IMR-90 (cell line): ENCODE measurements around the gene FLVCR2. TPM values are rescaled to one million over a fixed set of nuclear protein-coding genes. Genes with fewer than 3 reads are reported as not detected.

Experiments used
- ATAC-seq: fragments of 200-7000 bp; cut with Tn5 transposase; 2 replicates; pipeline ENCODE4 v1.9.1; 2020; ENCODE audit warnings: low read depth, mild to moderate bottlenecking, moderate library complexity
- BruUV-seq: library from RNA; stranded (reverse); fragments of 400-500 nt; replicated peaks from 2 replicates; lab custom pipeline; 2021; lab: Mats Ljungman, UMichigan
- CTCF ChIA-PET: fragments of 300-600 bp; formaldehyde crosslinking; extraction: SDS; loops from one replicate; lab custom pipeline; 2021; ENCODE audit warnings: antibody characterized with exemption; lab: Yijun Ruan, JAX
- POLR2A ChIA-PET: fragments of 300-600 bp; sonication (Branson Sonifier 250); formaldehyde crosslinking; loops from one replicate; lab custom pipeline; 2022; ENCODE audit warnings: antibody characterized with exemption; ENCODE audit not compliant: unreplicated experiment; lab: Charles Lee
- DNase-seq: peaks from one replicate; pipeline ENCODE4 v3.0.0; 2013
- H2AFZ ChIP-seq: replicated peaks from 2 replicates; pipeline ENCODE3; 2013; ENCODE audit warnings: low read length, mild to moderate bottlenecking; ENCODE audit not compliant: poor library complexity
- H2AK5ac ChIP-seq: 2 replicates; pipeline ENCODE4 v1.6.1; 2013; ENCODE audit warnings: low read depth, low read length, inconsistent platforms
- H2AK9ac ChIP-seq: replicated peaks from 2 replicates; pipeline ENCODE3; 2013; ENCODE audit warnings: mild to moderate bottlenecking, low read depth, low read length, moderate library complexity; ENCODE audit not compliant: poor library complexity
- H2BK120ac ChIP-seq: 2 replicates; pipeline ENCODE4 v1.6.1; 2013; ENCODE audit warnings: low read depth, low read length, inconsistent platforms
- H2BK15ac ChIP-seq: 3 replicates; pipeline ENCODE4 v1.6.1; 2013; ENCODE audit warnings: low read depth, low read length, inconsistent platforms
- H2BK20ac ChIP-seq: 2 replicates; pipeline ENCODE4 v1.6.1; 2013; ENCODE audit warnings: low read depth, mild to moderate bottlenecking, inconsistent platforms, low read length, moderate library complexity
- H2BK5ac ChIP-seq: 2 replicates; pipeline ENCODE4 v1.6.1; 2013; ENCODE audit warnings: mild to moderate bottlenecking, low read depth, low read length, inconsistent platforms; ENCODE audit not compliant: poor library complexity, severe bottlenecking
- H3K14ac ChIP-seq: replicated peaks from 2 replicates; pipeline ENCODE4 v1.6.1; 2013; ENCODE audit warnings: low read depth, low read length, inconsistent platforms
- H3K18ac ChIP-seq: 2 replicates; pipeline ENCODE4 v1.6.1; 2013; ENCODE audit warnings: low read depth, low read length, control low read depth
- H3K23ac ChIP-seq: 2 replicates; pipeline ENCODE4 v1.6.1; 2013; ENCODE audit warnings: low read depth, low read length, inconsistent platforms
- H3K27ac ChIP-seq: 2 replicates; pipeline ENCODE4 v1.5.1; 2013; ENCODE audit warnings: mild to moderate bottlenecking, control low read depth, low read length; ENCODE audit not compliant: insufficient read depth
- H3K27me3 ChIP-seq: 2 replicates; pipeline ENCODE4 v1.6.1; 2013; ENCODE audit warnings: low read length; ENCODE audit not compliant: control insufficient read depth, insufficient read depth
- H3K36me3 ChIP-seq: 2 replicates; pipeline ENCODE4 v1.6.1; 2013; ENCODE audit warnings: low read length, mixed read lengths; ENCODE audit not compliant: control insufficient read depth, insufficient read depth
- H3K4ac ChIP-seq: 2 replicates; pipeline ENCODE4 v1.6.1; 2013; ENCODE audit warnings: low read depth, low read length, inconsistent platforms
- H3K4me1 ChIP-seq: 2 replicates; pipeline ENCODE4 v1.6.1; 2013; ENCODE audit warnings: low read length, mixed read lengths; ENCODE audit not compliant: control insufficient read depth, insufficient read depth
- H3K4me2 ChIP-seq: 2 replicates; pipeline ENCODE4 v1.6.1; 2013; ENCODE audit warnings: low read depth, mild to moderate bottlenecking, control low read depth, low read length, moderate library complexity
- H3K4me3 ChIP-seq: 2 replicates; pipeline ENCODE4 v1.5.1; 2013; ENCODE audit warnings: low read depth, mild to moderate bottlenecking, control low read depth, low read length, moderate library complexity; ENCODE audit not compliant: insufficient read depth
- H3K56ac ChIP-seq: 2 replicates; pipeline ENCODE4 v1.6.1; 2013; ENCODE audit warnings: low read length, inconsistent platforms; ENCODE audit not compliant: insufficient read depth; ENCODE audit errors: extremely low read depth
- H3K79me1 ChIP-seq, 2 experiments: 2 replicates each; pipeline ENCODE4 v1.6.1; 2013; ENCODE audit warnings: low read length in 2 of 2, inconsistent platforms in 1 of 2, low read depth in 1 of 2
- H3K9ac ChIP-seq: 2 replicates; pipeline ENCODE4 v1.6.1; 2013; ENCODE audit warnings: low read depth, low read length, control low read depth
- H3K9me1 ChIP-seq: 2 replicates; pipeline ENCODE4 v1.6.1; 2013; ENCODE audit warnings: low read length, inconsistent platforms; ENCODE audit not compliant: insufficient read depth
- H3K9me3 ChIP-seq: 2 replicates; pipeline ENCODE4 v1.6.1; 2013; ENCODE audit warnings: low read length; ENCODE audit not compliant: control insufficient read depth, insufficient read depth
- H4K20me1 ChIP-seq: 2 replicates; pipeline ENCODE4 v1.6.1; 2013; ENCODE audit warnings: low read length, inconsistent platforms; ENCODE audit not compliant: insufficient read depth
- H4K5ac ChIP-seq: 2 replicates; pipeline ENCODE4 v1.6.1; 2013; ENCODE audit warnings: mild to moderate bottlenecking, low read depth, low read length, control low read depth
- H4K8ac ChIP-seq, 2 experiments: 2 replicates each; pipeline ENCODE4 v1.6.1; 2013; ENCODE audit warnings: low read depth in 2 of 2, low read length in 2 of 2, control low read depth in 1 of 2, inconsistent platforms in 1 of 2
- H4K91ac ChIP-seq: 2 replicates; pipeline ENCODE4 v1.6.1; 2013; ENCODE audit warnings: low read depth, low read length, inconsistent platforms; ENCODE audit not compliant: insufficient read depth
- ELK1 ChIP-seq: fragments of 150-350 bp; IDR thresholded peaks from 2 replicates; pipeline ENCODE4 v1.6.1; 2016; ENCODE audit warnings: low read depth, mild to moderate bottlenecking, low read length, moderate library complexity, borderline replicate concordance
- FOS ChIP-seq: fragments of 150-350 bp; IDR thresholded peaks from 2 replicates; pipeline ENCODE4 v1.6.1; 2016; ENCODE audit warnings: low read depth, low read length
- POLR2A ChIP-seq: IDR thresholded peaks from 2 replicates; pipeline ENCODE4 v1.6.1; 2012; ENCODE audit warnings: mild to moderate bottlenecking, low read depth, low read length
- RCOR1 ChIP-seq: IDR thresholded peaks from 2 replicates; pipeline ENCODE4 v1.6.1; 2012; ENCODE audit warnings: mild to moderate bottlenecking, low read length, improper control_type of control experiment; ENCODE audit not compliant: insufficient replicate concordance
- USF2 ChIP-seq: fragments of 150-350 bp; IDR thresholded peaks from 2 replicates; pipeline ENCODE4 v1.6.1; 2017; ENCODE audit warnings: mild to moderate bottlenecking, antibody characterized with exemption, low read length, low read depth
- WGBS, 2 experiments: methylation state at CpG; one replicate each; pipeline versions ENCODE4 v1.1.5 to v1.1.7; 2013; ENCODE audit warnings: missing lambda C conversion rate in 2 of 2; ENCODE audit not compliant: insufficient read length in 1 of 2; ENCODE audit errors: extremely low coverage in 2 of 2; 5-methylcytosine and 5-hydroxymethylcytosine counted together
- dilution Hi-C: fragments of 300-500 bp; cut with HindIII; formaldehyde crosslinking; loops from one replicate; pipeline ENCODE4 v1.14.3; 2018; ENCODE audit warnings: low sequenced_read_pairs; ENCODE audit not compliant: unreplicated experiment
- in situ Hi-C: fragments of 300-500 bp; cut with MboI; formaldehyde crosslinking; loops from 3 replicates; pipeline ENCODE4 v1.14.3; 2019; ENCODE audit warnings: low sequenced_read_pairs, inconsistent platforms, mixed read lengths
- intact Hi-C: fragments of 100-400 bp; cut with micrococcal nuclease; formaldehyde crosslinking; loops from 2 replicates; pipeline ENCODE4 v1.10.0; 2022
- polyA plus RNA-seq, 3 experiments: library from polyadenylated mRNA; depleted of rRNA; stranded (reverse); fragments of >200 nt; gene quantifications; 2 replicates each; pipeline ENCODE4 v1.2.3, GENCODE V29; 2012; ENCODE audit warnings: low replicate concordance in 1 of 3
- total RNA-seq: library from RNA; depleted of rRNA; stranded (reverse); fragments of >200 nt; gene quantifications from 2 replicates; pipeline ENCODE4 v1.2.3, GENCODE V29; 2012
- TF ChIP-seq, protein P1 (sequence below): conservative IDR thresholded peaks from 2 replicates; pipeline ENCODE4 v1.5.1; 2012; ENCODE audit warnings: mild to moderate bottlenecking, low read depth, low read length, improper control_type of control experiment

Gene FLVCR2
- total and polyA plus RNA-seq, 2 of the 4 experiments (the other 2 are of a cell fraction): 0.94 to 1.4 TPM

DNA sequence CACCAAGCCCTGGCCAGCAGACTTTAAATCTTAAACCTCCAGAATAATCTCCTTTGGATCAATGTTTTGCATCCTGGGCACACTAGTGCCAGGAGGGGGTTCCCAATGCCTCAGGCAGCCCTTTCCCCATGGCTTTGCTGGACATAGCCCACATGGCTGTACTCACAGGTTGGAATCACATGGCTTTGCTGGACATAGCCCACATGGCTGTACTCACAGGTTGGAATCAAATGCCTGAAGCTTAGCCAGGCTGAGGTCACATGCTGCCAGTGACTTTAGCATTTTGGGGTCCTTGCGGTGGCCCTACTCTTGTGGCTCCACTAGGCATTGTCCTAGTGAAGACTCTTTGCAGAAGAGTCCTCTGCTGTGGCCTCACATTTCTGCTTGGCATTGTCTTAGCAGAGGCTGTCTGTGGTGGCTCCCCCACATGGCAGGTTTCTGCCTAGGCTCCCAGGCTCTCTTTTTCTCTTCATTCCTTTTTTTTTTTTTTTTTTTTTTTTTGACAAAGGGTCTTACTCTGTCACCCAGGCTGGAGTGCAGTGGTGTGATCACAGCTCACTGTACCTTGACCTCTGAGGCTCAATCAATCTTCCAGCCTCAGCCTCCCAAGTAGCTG is 13.0 kb downstream of the FLVCR2 start:
- H2BK5ac ChIP-seq: no peak overlapping the region
- ChIA-PET POLR2A (no interaction called here), CTCF (no interaction called here)
- no peak overlapping the region for H4K8ac ChIP-seq
- H2BK20ac ChIP-seq: no peak overlapping the region
- WGBS, 2 experiments: 100% methylated on average over 1 of the region's 1 CpG; no CpG with 5 or more reads in 1 of the 2 experiments
- ATAC-seq: no peak
- no peak overlapping the region for H3K9ac ChIP-seq
- H3K9me3 ChIP-seq: peaks cover 2% of the 10 kb centered on the region; the same call in 1 of the 2 replicates
- DNase-seq: no peak
- no peaks in the 10 kb centered on the region for H3K9me1 ChIP-seq
- no peak overlapping the region for H4K91ac ChIP-seq
- no peak overlapping the region for H2BK120ac ChIP-seq
- BruUV-seq: no TSS peak
- H3K4me2 ChIP-seq: no peak overlapping the region
- intact Hi-C loops: no loop called here
- no peak overlapping the region for H2BK15ac ChIP-seq
- no peak overlapping the region for H3K18ac ChIP-seq
- H4K5ac ChIP-seq: no peak overlapping the region
- H3K27ac ChIP-seq: no peak overlapping the region
- dilution Hi-C loops: no loop called here
- H2AK9ac ChIP-seq: no peak overlapping the region
- H2AFZ ChIP-seq: no peak overlapping the region
- no peaks in the 10 kb centered on the region for H3K36me3 ChIP-seq
- no peak overlapping the region for H3K56ac ChIP-seq
- no peaks in the 10 kb centered on the region for H3K4me1 ChIP-seq
- H3K4ac ChIP-seq: no peak overlapping the region
- no peak overlapping the region for H3K4me3 ChIP-seq
- no peak overlapping the region for H3K23ac ChIP-seq
- no peak for TF ChIP-seq ELK1
- no peak for TF ChIP-seq USF2
- TF ChIP-seq RCOR1: no peak
- TF ChIP-seq FOS: no peak
- TF ChIP-seq, protein P1, sequence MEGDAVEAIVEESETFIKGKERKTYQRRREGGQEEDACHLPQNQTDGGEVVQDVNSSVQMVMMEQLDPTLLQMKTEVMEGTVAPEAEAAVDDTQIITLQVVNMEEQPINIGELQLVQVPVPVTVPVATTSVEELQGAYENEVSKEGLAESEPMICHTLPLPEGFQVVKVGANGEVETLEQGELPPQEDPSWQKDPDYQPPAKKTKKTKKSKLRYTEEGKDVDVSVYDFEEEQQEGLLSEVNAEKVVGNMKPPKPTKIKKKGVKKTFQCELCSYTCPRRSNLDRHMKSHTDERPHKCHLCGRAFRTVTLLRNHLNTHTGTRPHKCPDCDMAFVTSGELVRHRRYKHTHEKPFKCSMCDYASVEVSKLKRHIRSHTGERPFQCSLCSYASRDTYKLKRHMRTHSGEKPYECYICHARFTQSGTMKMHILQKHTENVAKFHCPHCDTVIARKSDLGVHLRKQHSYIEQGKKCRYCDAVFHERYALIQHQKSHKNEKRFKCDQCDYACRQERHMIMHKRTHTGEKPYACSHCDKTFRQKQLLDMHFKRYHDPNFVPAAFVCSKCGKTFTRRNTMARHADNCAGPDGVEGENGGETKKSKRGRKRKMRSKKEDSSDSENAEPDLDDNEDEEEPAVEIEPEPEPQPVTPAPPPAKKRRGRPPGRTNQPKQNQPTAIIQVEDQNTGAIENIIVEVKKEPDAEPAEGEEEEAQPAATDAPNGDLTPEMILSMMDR: no peak
- no peak for TF ChIP-seq POLR2A
- no peaks in the 10 kb centered on the region for H3K79me1 ChIP-seq
- H3K14ac ChIP-seq: no peak overlapping the region
- H4K20me1 ChIP-seq: no peaks in the 10 kb centered on the region
- in situ Hi-C loops: no loop called here
- H3K27me3 ChIP-seq: peaks cover 23% of the 10 kb centered on the region
- no peak overlapping the region for H2AK5ac ChIP-seq
